H9 (cell line): ENCODE measurements around the gene ADGRL2. TPM values are rescaled to one million over a fixed set of nuclear protein-coding genes. Genes with fewer than 3 reads are reported as not detected.

Source experiments
- DNase-seq: peaks from one replicate; pipeline ENCODE4 v3.0.0-alpha.2; 2017
- H2AFZ ChIP-seq: one replicate; pipeline ENCODE4 v1.6.1; 2013; ENCODE audit warnings: mild to moderate bottlenecking, low read length, control low read depth, moderate library complexity
- H2AK5ac ChIP-seq: 2 replicates; pipeline ENCODE4 v1.6.1; 2013; ENCODE audit warnings: low read length, control low read depth, mixed read lengths; ENCODE audit not compliant: insufficient read length
- H2BK120ac ChIP-seq: one replicate; pipeline ENCODE4 v1.6.1; 2013; ENCODE audit warnings: low read depth, mild to moderate bottlenecking, low read length, control low read depth, inconsistent platforms; ENCODE audit not compliant: poor library complexity, severe bottlenecking
- H2BK12ac ChIP-seq: 2 replicates; pipeline ENCODE4 v1.6.1; 2013; ENCODE audit warnings: low read length, control low read depth, mixed read lengths, low read depth; ENCODE audit not compliant: insufficient read length
- H2BK15ac ChIP-seq: 2 replicates; pipeline ENCODE4 v1.6.1; 2013; ENCODE audit warnings: low read depth, low read length, control low read depth
- H2BK20ac ChIP-seq: one replicate; pipeline ENCODE4 v1.6.1; 2013; ENCODE audit warnings: low read depth, mild to moderate bottlenecking, low read length, control low read depth, inconsistent platforms; ENCODE audit not compliant: poor library complexity, severe bottlenecking
- H2BK5ac ChIP-seq: 2 replicates; pipeline ENCODE4 v1.6.1; 2013; ENCODE audit warnings: low read length, control low read depth, mixed read lengths; ENCODE audit not compliant: insufficient read length
- H3K14ac ChIP-seq: 2 replicates; pipeline ENCODE4 v1.6.1; 2013; ENCODE audit warnings: low read length, control low read depth; ENCODE audit not compliant: insufficient read depth
- H3K18ac ChIP-seq: 2 replicates; pipeline ENCODE4 v1.6.1; 2013; ENCODE audit warnings: low read depth, mild to moderate bottlenecking, mixed read lengths, low read length, control low read depth; ENCODE audit not compliant: insufficient read length
- H3K23ac ChIP-seq: 2 replicates; pipeline ENCODE4 v1.6.1; 2013; ENCODE audit warnings: low read length, control low read depth, mixed read lengths, low read depth; ENCODE audit not compliant: insufficient read length
- H3K23me2 ChIP-seq: 2 replicates; pipeline ENCODE4 v1.6.1; 2013; ENCODE audit warnings: low read depth, mild to moderate bottlenecking, mixed read lengths, low read length, control low read depth; ENCODE audit not compliant: insufficient read length, poor library complexity, severe bottlenecking
- H3K27ac ChIP-seq: 2 replicates; pipeline ENCODE4 v1.5.1; 2013; ENCODE audit warnings: low read length, control low read depth, mixed read lengths, low read depth; ENCODE audit not compliant: insufficient read length
- H3K27me3 ChIP-seq: 2 replicates; pipeline ENCODE4 v1.6.1; 2013; ENCODE audit warnings: low read length, control low read depth, inconsistent platforms; ENCODE audit not compliant: insufficient read depth
- H3K4ac ChIP-seq: 2 replicates; pipeline ENCODE4 v1.6.1; 2013; ENCODE audit warnings: low read depth, mild to moderate bottlenecking, control low read depth, inconsistent platforms, low read length, moderate library complexity
- H3K4me1 ChIP-seq: 2 replicates; pipeline ENCODE4 v1.6.1; 2013; ENCODE audit warnings: low read length, control low read depth, inconsistent platforms; ENCODE audit not compliant: insufficient read depth
- H3K4me2 ChIP-seq: 2 replicates; pipeline ENCODE4 v1.6.1; 2013; ENCODE audit warnings: low read length, control low read depth, mixed read lengths; ENCODE audit not compliant: insufficient read length, insufficient read depth
- H3K56ac ChIP-seq: 2 replicates; pipeline ENCODE4 v1.6.1; 2013; ENCODE audit warnings: low read depth, mild to moderate bottlenecking, mixed read lengths, low read length, control low read depth; ENCODE audit not compliant: insufficient read length
- H3K79me1 ChIP-seq: 2 replicates; pipeline ENCODE4 v1.6.1; 2013; ENCODE audit warnings: low read depth, mild to moderate bottlenecking, moderate library complexity, low read length, control low read depth, inconsistent platforms; ENCODE audit not compliant: insufficient read depth, poor library complexity, severe bottlenecking
- H3K79me2 ChIP-seq: 2 replicates; pipeline ENCODE4 v1.6.1; 2013; ENCODE audit warnings: low read length, control low read depth, inconsistent platforms; ENCODE audit not compliant: insufficient read depth
- H3K9ac ChIP-seq: 2 replicates; pipeline ENCODE4 v1.6.1; 2013; ENCODE audit warnings: low read length, control low read depth, mixed read lengths; ENCODE audit not compliant: insufficient read length; ENCODE audit errors: extremely low read depth
- H3K9me3 ChIP-seq: one replicate; pipeline ENCODE4 v1.6.1; 2013; ENCODE audit warnings: low read depth, low read length, inconsistent platforms; ENCODE audit not compliant: control insufficient read depth
- H3T11ph ChIP-seq: one replicate; pipeline ENCODE4 v1.6.1; 2013; ENCODE audit warnings: mild to moderate bottlenecking, low read length, control low read depth, inconsistent platforms
- H4K20me1 ChIP-seq: one replicate; pipeline ENCODE4 v1.6.1; 2013; ENCODE audit not compliant: control insufficient read depth, insufficient read length, insufficient read depth
- H4K5ac ChIP-seq: 2 replicates; pipeline ENCODE4 v1.6.1; 2013; ENCODE audit warnings: low read depth, mild to moderate bottlenecking, mixed read lengths, low read length, control low read depth; ENCODE audit not compliant: insufficient read length
- H4K8ac ChIP-seq: replicated peaks from 2 replicates; pipeline ENCODE4 v1.6.1; 2013; ENCODE audit warnings: low read length, control low read depth, mixed read lengths, low read depth; ENCODE audit not compliant: insufficient read length
- H4K91ac ChIP-seq: 2 replicates; pipeline ENCODE4 v1.6.1; 2013; ENCODE audit warnings: low read depth, mild to moderate bottlenecking, moderate library complexity, mixed read lengths, low read length, control low read depth; ENCODE audit not compliant: insufficient read length
- H3K27ac Mint-ChIP-seq, 3 experiments: 2 replicates in 2 of 3; 3 replicates in 1 of 3; pipeline ENCODE4 v1.8.0; 2020 to 2021; ENCODE audit warnings: mixed read lengths in 3 of 3, mild to moderate bottlenecking in 1 of 3, moderate library complexity in 1 of 3
- H3K27me3 Mint-ChIP-seq: 2 replicates; pipeline ENCODE4 v1.8.0; 2021; ENCODE audit warnings: low read depth, mild to moderate bottlenecking, moderate library complexity, mixed read lengths
- H3K36me3 Mint-ChIP-seq, 3 experiments: 2 replicates in 2 of 3; 3 replicates in 1 of 3; pipeline ENCODE4 v1.8.0; 2020 to 2021; ENCODE audit warnings: low read depth in 3 of 3, mixed read lengths in 3 of 3; ENCODE audit not compliant: insufficient read depth in 1 of 3
- H3K4me1 Mint-ChIP-seq, 2 experiments: 2 replicates each; pipeline ENCODE4 v1.8.0; 2020; ENCODE audit warnings: mixed read lengths in 2 of 2
- H3K4me3 Mint-ChIP-seq, 2 experiments: 2 replicates in 1 of 2; 3 replicates in 1 of 2; pipeline ENCODE4 v1.8.0; 2020 to 2021; ENCODE audit warnings: mild to moderate bottlenecking in 2 of 2, mixed read lengths in 2 of 2, moderate library complexity in 1 of 2
- H3K9me3 Mint-ChIP-seq, 2 experiments: 2 replicates in 1 of 2; 3 replicates in 1 of 2; pipeline ENCODE4 v1.8.0; 2020; ENCODE audit warnings: mild to moderate bottlenecking in 2 of 2, mixed read lengths in 2 of 2, moderate library complexity in 1 of 2
- WGBS: extraction: QIAGEN DNeasy Blood & Tissue Kit; methylation state at CpG from one replicate; pipeline ENCODE4 v1.1.7; 2013; ENCODE audit warnings: missing lambda C conversion rate, low lambda C conversion rate, mixed read lengths; ENCODE audit not compliant: insufficient read length; ENCODE audit errors: extremely low coverage; 5-methylcytosine and 5-hydroxymethylcytosine counted together
- long read RNA-seq: library from polyadenylated mRNA; unstranded; transcript quantifications from one replicate; pipeline ENCODE4 v2.0.0, GENCODE V29; 2020
- total RNA-seq: library from RNA; stranded (reverse); gene quantifications from 2 replicates; pipeline ENCODE4 v1.2.1, GENCODE V29; 2021
- TF ChIP-seq, protein P1 (sequence below): fragments of 200-600 bp; sonication (generic); conservative IDR thresholded peaks from 3 replicates; pipeline ENCODE4 v1.8.0; 2021; ENCODE audit warnings: antibody characterized with exemption, mild to moderate bottlenecking

ADGRL2 gene
- 119 TPM in 2 replicates for total RNA-seq
- long read RNA-seq, full-length matches to known transcripts, result 1 of 53 reads
- long read RNA-seq, partial matches to known transcripts, result 28 of 53 reads
- long read RNA-seq, other reads (novel, unspliced or antisense), result 24 of 53 reads

DNA sequence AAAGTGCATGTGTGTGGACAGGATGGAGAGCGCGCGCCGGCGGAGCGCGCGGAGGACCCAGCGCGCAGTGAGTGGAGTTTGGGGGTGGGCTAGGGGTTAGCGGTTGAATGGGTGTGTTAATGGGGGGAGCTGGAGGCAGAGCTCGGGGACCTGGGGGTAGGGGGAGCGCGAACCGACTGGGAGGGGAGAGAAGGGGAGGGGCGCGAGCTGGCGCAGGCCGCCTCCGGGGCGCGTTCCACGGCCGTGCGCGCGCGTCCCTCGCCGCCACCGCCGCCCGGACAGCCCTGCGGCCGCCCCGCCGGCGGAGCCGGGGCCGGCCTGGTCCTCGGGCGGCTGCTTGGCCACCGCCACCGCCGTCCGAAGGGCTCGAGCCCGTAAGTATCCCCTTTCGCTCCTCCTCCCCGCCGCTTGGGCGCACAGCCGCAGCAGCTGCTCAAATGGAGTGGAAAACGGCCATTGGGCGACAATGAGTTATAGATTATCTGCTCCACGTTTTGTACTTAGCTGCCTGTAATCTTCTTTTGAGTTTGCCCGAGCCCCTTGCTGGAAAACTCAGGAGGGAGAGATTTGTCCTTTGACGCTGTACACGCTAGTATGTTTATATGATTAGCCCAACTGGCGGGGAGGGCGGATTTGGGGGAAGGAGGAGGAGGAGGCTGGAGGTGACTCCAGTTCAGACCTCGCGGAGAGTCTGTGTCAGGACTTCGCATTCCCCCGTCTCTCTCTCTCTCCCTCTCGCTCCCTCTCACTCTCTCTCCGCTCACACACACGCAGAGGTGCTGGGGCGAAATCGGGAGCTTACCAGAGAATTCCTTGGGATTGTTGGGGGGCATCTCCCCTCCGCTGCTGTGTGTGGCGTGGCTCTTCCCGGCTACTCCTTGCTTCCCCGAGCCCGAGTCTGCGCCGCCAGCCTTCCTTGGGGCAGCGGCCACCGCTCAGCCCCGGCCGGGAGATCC, at the start of gene ADGRL2:
TSS of gene ADGRL2 (plus strand) at position 240 of the 956 bp plus-strand sequence. CDS start 36,051 bp downstream, outside the sequence.
- Histone ChIP-seq H3K4me1 (no peaks in the 10 kb centered on the region; the same call in 1 of the 2 replicates), H4K91ac (no peak within 1 kb of the TSS), H3K14ac (peak within 1 kb of the TSS; percentile 88), H4K8ac (no peak within 1 kb of the TSS), H4K20me1 (no peaks in the 10 kb centered on the region), H3K79me1 (no peaks in the 10 kb centered on the region), H3K27ac (peak within 1 kb of the TSS; percentile 98), H2BK5ac (peak within 1 kb of the TSS; percentile 86), H2BK15ac (no peak within 1 kb of the TSS), H2AK5ac (no peak within 1 kb of the TSS), H3K4me2 (peak within 1 kb of the TSS; percentile 100), H3K4ac (no peak within 1 kb of the TSS; the same call in 1 of the 2 replicates), H3K9me3 (no peaks in the 10 kb centered on the region), H3K23me2 (peaks cover 14% of the 10 kb centered on the region), H2BK120ac (no peak within 1 kb of the TSS), H2BK12ac (peak within 1 kb of the TSS; percentile 47), H3T11ph (no peak within 1 kb of the TSS), H3K18ac (peak within 1 kb of the TSS; percentile 91), H3K27me3 (no peaks in the 10 kb centered on the region), H3K23ac (no peak within 1 kb of the TSS), H2BK20ac (no peak within 1 kb of the TSS), H3K9ac (peak within 1 kb of the TSS; percentile 98), H4K5ac (no peak within 1 kb of the TSS), H2AFZ (peak within 1 kb of the TSS; percentile 93), H3K56ac (peak within 1 kb of the TSS; percentile 88), H3K79me2 (peaks cover 10% of the 10 kb centered on the region; the same call in 1 of the 2 replicates)
- Mint-ChIP-seq H3K4me3 (peak within 1 kb of the TSS; percentile 94 to 100), H3K9me3 (peaks cover 0 to 2% of the 10 kb centered on the region in 2 experiments; a peak in 2 of 5 replicates), H3K27me3 (no peaks in the 10 kb centered on the region), H3K4me1 (peaks cover 46 to 47% of the 10 kb centered on the region in 2 experiments), H3K27ac (peak within 1 kb of the TSS; percentile 99 to 100 (median 100)), H3K36me3 (peaks cover 0 to 1% (median 0%) of the 10 kb centered on the region in 3 experiments; a peak in 1 of 7 replicates)
- WGBS, result no CpG with 5 or more reads among the region's 81 CpGs
- peak; percentile 86 for DNase-seq
- TF ChIP-seq, protein P1, sequence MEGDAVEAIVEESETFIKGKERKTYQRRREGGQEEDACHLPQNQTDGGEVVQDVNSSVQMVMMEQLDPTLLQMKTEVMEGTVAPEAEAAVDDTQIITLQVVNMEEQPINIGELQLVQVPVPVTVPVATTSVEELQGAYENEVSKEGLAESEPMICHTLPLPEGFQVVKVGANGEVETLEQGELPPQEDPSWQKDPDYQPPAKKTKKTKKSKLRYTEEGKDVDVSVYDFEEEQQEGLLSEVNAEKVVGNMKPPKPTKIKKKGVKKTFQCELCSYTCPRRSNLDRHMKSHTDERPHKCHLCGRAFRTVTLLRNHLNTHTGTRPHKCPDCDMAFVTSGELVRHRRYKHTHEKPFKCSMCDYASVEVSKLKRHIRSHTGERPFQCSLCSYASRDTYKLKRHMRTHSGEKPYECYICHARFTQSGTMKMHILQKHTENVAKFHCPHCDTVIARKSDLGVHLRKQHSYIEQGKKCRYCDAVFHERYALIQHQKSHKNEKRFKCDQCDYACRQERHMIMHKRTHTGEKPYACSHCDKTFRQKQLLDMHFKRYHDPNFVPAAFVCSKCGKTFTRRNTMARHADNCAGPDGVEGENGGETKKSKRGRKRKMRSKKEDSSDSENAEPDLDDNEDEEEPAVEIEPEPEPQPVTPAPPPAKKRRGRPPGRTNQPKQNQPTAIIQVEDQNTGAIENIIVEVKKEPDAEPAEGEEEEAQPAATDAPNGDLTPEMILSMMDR, result no peak
